GM12872 (cell line): Measurements from ENCODE around the gene ACIN1.

ENCODE experiments used
- TF ChIP-seq, protein P1 (sequence below): IDR thresholded peaks from 3 replicates; pipeline ENCODE4 v1.5.1; 2011; ENCODE audit warnings: low read depth, mild to moderate bottlenecking, low read length, moderate library complexity; ENCODE audit not compliant: insufficient read depth

Gene ACIN1

DNA sequence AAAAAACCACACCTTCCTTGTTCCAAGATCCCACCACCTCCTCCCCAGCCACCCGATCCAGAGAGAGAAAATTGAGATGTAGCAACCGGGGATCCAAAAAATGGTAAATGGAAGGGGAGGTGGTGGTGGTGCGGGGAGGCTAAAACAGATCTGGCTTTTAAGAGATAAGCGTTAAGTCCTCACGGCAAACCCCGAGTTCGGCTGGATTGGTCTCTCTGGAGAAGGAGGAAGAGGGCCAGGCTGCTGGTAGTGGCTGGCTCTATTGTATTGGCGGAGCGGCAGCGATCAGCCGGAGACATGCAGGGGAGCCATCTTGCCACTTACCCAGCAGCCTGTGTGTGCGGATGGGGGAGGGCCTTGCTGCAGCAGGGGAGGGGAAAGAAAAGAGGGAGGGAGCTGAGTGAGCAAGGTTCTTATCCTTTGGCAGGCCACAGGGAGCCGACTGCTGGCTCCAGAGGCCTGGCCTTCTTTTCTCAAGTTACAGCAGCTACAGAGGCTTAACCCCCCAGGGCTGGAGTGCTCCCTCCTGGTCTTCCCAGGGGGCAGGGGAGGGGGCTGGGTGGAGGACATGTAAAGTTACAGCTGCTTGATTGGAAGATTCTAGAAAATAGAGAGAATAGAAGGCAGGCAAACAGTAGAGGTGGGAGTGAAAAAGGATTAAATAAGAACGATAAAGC, 23.6 kb downstream of the ACIN1 start:
- TF ChIP-seq, protein P1, sequence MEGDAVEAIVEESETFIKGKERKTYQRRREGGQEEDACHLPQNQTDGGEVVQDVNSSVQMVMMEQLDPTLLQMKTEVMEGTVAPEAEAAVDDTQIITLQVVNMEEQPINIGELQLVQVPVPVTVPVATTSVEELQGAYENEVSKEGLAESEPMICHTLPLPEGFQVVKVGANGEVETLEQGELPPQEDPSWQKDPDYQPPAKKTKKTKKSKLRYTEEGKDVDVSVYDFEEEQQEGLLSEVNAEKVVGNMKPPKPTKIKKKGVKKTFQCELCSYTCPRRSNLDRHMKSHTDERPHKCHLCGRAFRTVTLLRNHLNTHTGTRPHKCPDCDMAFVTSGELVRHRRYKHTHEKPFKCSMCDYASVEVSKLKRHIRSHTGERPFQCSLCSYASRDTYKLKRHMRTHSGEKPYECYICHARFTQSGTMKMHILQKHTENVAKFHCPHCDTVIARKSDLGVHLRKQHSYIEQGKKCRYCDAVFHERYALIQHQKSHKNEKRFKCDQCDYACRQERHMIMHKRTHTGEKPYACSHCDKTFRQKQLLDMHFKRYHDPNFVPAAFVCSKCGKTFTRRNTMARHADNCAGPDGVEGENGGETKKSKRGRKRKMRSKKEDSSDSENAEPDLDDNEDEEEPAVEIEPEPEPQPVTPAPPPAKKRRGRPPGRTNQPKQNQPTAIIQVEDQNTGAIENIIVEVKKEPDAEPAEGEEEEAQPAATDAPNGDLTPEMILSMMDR: no peak

DNA sequence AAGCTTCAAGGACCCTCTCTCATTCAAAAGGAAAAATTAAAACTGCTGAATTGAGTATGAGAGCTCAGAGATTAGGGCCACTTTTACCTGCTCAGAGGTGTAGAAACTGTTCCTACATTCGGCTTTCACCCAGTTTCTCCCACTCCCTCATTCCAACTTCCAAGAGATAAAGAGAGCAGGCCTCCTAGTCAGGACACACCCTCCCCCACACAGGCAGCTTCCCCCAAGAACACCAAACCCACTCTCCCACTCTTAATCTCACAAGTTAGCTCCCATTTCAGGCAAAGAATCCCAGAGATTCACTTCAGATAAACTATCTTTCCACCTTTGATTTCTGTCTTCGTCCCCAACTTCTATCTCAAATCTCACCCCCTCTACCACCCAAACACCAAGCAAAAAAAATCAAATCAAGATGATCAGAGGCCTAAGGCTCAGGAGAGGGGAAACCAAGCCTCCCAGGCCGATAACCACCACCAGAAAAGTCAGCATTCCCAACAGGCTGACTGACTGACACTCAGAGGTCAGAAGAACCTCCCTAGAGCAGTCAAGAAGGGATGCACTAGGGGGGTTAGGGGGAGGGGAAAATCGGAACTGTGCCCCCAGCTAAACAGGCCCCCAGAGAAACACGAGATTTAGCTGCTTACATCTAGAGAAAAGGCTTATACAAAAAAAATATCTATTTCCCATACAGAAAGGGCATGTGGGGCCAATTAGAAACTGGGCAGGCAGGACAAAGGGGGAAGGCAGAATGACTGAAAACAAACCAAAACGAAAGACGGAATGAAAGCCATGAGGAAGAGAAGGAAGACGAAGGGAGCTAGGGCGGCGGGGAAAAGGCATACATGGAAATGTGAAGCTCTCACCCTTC, 24.4 kb downstream of the ACIN1 start:
- TF ChIP-seq, protein P1: no peak

DNA sequence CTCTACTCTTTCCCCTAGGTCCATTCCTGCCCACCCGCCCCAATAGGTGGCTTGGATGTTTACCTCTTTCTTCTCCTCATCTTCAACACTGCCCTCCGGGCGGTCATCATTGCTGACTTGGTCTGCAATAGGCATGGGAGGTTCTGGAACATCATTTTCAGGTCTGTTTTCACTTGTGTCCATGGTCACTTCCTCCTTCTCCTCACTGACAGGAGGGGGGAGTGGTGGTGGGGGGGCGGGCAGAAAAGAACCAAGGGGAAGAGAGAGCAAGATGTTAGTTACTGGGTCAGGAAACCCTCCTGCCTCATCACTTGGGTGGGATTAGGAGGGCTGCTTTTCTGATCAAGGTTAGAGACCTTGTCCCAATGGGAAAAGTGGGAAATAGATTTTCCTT, 25.5 kb downstream of the ACIN1 start:
- TF ChIP-seq, protein P1: no peak

DNA sequence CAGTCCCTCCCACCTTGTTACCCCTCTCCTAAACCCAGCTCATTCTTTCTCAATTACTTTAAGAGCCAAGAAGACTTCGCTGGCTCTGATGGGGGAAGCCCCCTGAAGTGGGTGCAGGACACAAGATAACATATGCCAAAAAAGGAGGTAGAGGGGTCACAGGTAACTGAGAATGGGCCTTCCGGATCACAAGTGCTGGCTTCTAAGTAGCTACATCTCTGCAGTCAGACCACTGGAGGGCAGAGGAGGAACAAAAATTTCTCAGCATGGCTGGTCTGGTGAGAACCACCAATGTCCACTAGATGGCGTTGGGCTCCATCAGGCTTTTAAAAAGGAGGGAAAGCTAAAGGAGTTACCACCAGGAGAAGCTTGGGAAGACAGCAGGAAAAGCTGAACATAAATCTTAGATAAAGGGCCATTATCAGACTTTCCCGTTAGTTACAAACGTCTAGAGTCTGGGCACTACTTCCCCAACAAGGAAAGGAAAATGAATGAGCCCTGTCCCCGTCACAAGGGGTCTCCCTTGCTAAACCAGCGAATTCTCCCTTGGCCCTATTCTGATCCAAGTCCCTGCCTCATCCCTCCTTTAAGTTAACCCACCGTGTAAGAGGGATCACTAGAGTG, 26.0 kb downstream of the ACIN1 start:
- TF ChIP-seq, protein P1: peak; percentile 98

DNA sequence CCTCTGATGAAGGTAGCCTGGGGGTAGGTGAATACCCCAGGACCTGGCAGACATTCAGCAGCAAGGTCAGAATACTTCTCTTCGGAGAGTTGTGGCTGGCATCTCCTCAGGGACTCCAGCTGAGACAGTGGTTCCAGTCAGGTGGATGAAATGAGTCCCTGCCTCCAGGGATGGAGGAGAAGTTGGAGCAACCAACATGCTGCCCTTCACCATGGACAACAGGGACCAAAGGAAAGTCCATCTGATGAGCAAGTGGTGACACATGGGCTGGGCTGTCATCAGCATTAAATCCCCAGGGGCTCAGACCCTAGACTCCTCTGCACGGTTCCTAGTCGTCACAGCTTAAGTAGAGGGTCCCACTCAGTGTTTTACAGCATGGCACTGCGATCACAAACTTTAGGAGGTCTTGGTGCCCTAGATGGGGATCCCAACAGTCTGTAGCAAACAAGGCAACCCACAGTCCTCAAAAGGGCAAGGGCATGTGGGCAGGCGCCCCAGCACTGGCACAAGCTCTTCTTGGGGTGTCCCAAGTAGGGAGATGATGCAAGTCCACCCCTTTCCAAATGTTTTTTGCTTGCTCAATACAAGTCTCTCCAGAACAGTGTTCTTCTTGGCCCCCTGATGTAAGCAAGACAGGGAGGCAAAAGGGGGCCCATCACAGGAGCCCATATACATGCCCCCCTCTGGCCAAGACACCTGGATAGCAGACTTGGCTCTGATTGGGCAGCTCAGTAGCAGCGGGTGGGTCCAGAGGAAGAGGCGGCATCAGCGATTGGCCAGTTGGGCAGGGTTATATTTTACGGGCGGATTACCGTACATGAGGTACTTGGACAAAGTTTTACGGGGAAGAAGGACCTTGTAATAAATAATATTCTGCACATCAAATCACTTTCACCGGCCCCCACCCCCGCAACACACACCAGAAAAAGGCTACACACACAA, 26.8 kb downstream of the ACIN1 start:
- TF ChIP-seq, protein P1: no peak

DNA sequence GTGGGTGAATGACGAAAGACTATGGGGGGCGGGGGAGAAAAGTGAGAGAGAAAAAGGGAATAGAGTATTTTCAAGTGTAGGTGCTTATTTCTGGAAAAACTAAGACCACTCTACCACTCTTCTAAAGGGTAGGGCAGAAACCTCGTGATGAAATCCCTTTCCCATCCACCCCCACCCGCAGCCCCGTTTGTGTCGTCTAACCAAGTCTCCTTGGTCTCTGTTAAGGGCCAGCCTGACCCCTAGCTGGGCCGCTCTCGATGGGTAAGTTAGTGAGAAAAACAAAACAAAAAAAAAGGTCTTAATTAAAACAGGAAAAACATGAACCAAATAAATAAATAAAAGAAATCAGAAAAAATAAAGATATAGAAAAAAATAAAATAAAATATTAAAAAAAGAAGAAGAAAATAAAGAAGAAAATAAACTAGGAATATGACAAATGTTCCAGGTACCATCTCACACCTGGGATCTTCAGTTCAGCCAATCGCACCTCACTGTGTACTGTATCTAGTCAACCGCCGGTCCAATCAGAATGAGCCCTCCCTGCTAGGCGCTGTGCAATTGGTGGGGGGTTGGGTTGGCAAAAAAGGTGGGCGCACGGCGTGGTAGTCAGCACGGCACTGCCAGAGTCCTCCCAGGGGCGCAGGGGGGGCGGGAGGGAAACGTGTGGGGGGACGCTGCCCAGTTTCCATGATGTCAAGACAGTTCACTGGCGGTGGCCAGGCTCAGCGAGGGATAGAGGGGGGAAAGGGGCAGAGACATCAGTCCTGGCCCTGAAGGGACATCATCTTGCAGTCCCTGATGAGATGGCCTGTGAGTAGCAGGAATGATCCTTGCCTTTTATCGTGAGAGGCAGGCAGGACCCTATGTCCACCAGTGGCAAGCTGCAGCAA, 27.8 kb downstream of the ACIN1 start:
- TF ChIP-seq, protein P1: no peak
